Natural killer cell (primary cell): Measurements from ENCODE around the gene MKX. TPM values are rescaled to one million over a fixed set of nuclear protein-coding genes. Genes with fewer than 3 reads are reported as not detected.

ENCODE experiments used
- ATAC-seq, 3 donors: fragments of 150-1000 bp in 2 of 3; fragments of 200-7000 bp in 1 of 3; cut with Tn5 transposase; 1 replicate in 1 of 3; 2 replicates in 2 of 3; pipeline ENCODE4 v1.10.0; 2021; ENCODE audit warnings: mild to moderate bottlenecking in 2 of 3, moderate library complexity in 2 of 3
- DNase-seq, 2 donors: peaks; one replicate each; pipeline versions ENCODE4 v3.0.0 to v3.0.0-alpha.2; 2013 to 2021; ENCODE audit warnings: mixed read lengths in 1 of 2
- H3K27ac ChIP-seq: one replicate; pipeline ENCODE4 v1.5.1; 2013; ENCODE audit warnings: mild to moderate bottlenecking, low read length
- H3K27me3 ChIP-seq: one replicate; pipeline ENCODE4 v1.6.1; 2013; ENCODE audit warnings: low read length; ENCODE audit not compliant: control insufficient read depth, insufficient read depth
- H3K36me3 ChIP-seq: one replicate; pipeline ENCODE4 v1.6.1; 2013; ENCODE audit warnings: low read length; ENCODE audit not compliant: control insufficient read depth, insufficient read depth
- H3K4me1 ChIP-seq: one replicate; pipeline ENCODE4 v1.6.1; 2013; ENCODE audit warnings: low read length; ENCODE audit not compliant: control insufficient read depth, insufficient read depth
- H3K4me3 ChIP-seq: one replicate; pipeline ENCODE4 v1.5.1; 2013; ENCODE audit warnings: low read length
- H3K9me3 ChIP-seq: one replicate; pipeline ENCODE4 v1.6.1; 2013; ENCODE audit warnings: low read length; ENCODE audit not compliant: control insufficient read depth, insufficient read depth
- H3K27ac Mint-ChIP-seq, 2 donors: one replicate each; pipeline ENCODE4 v1.8.0; 2022; ENCODE audit warnings: mild to moderate bottlenecking in 2 of 2, mixed read lengths in 2 of 2, moderate library complexity in 1 of 2
- H3K27me3 Mint-ChIP-seq, 2 donors: one replicate each; pipeline ENCODE4 v1.8.0; 2022; ENCODE audit warnings: low read depth in 2 of 2, mixed read lengths in 2 of 2
- H3K36me3 Mint-ChIP-seq: one replicate; pipeline ENCODE4 v1.8.0; 2022; ENCODE audit warnings: mixed read lengths
- H3K4me1 Mint-ChIP-seq, 2 donors: one replicate each; pipeline ENCODE4 v1.8.0; 2022; ENCODE audit warnings: mixed read lengths in 2 of 2
- H3K4me3 Mint-ChIP-seq: one replicate; pipeline ENCODE4 v1.8.0; 2022; ENCODE audit warnings: mild to moderate bottlenecking, moderate library complexity, mixed read lengths
- H3K9me3 Mint-ChIP-seq, 2 donors: one replicate each; pipeline ENCODE4 v1.8.0; 2022; ENCODE audit warnings: mixed read lengths in 2 of 2
- CTCF ChIP-seq: fragments of 200-600 bp; IDR thresholded peaks from one replicate; pipeline ENCODE4 v1.8.0; 2022; ENCODE audit warnings: antibody characterized with exemption
- WGBS: methylation state at CpG from one replicate; pipeline ENCODE4 v1.1.7; 2013; ENCODE audit warnings: missing lambda C conversion rate; ENCODE audit not compliant: insufficient coverage; 5-methylcytosine and 5-hydroxymethylcytosine counted together
- intact Hi-C: fragments of 100-400 bp; cut with micrococcal nuclease; formaldehyde crosslinking; loops from one replicate; pipeline ENCODE4 v1.14.2; 2022
- total RNA-seq, 4 donors: library from RNA; stranded (reverse); fragments of 120-200 nt in 1 of 4; gene quantifications; one replicate each; pipeline versions ENCODE4 v1.2.3 to v1.2.4, GENCODE V29; 2013 to 2022

The MKX gene
- total RNA-seq, 3 donors from 2014 or later (not counting 1 experiment from before 2014, with no cell fraction given) = not detected

GRCh38 chr10:27743012-27743876 is 2.4 kb downstream of the MKX start:
- Mint-ChIP-seq H3K27me3 (peaks cover 54 to 55% of the 10 kb centered on the region in 2 donors), H3K4me1 (peaks cover 19 to 21% of the 10 kb centered on the region in 2 donors), H3K27ac (peak overlapping the region in 1 of 2 donors; percentile 35), H3K4me3 (peak overlapping the region; percentile 85), H3K36me3 (no peaks in the 10 kb centered on the region), H3K9me3 (no peaks in the 10 kb centered on the region)
- TF ChIP-seq CTCF = no peak
- Histone ChIP-seq H3K9me3 (no peaks in the 10 kb centered on the region), H3K36me3 (no peaks in the 10 kb centered on the region), H3K4me1 (peaks cover 47% of the 10 kb centered on the region), H3K4me3 (peak overlapping the region; percentile 44), H3K27ac (no peak overlapping the region), H3K27me3 (peaks cover 52% of the 10 kb centered on the region)
- 3% methylated on average over 75 of the region's 75 CpGs for WGBS
- intact Hi-C loops = loop anchor here (2.0 to 5.0 kb wide), 2 partner anchors 434 to 500 kb away; no protein-coding TSS in a partner anchor
- peak in 1 of 3 donors; percentile 20 for ATAC-seq
- DNase-seq = peak in 1 of 2 donors; percentile 42

GRCh38 chr10:27742195-27743011 is 3.2 kb downstream of the MKX start:
- Mint-ChIP-seq H3K4me3 (peak overlapping the region; percentile 80), H3K27ac (no peak overlapping the region), H3K9me3 (no peaks in the 10 kb centered on the region), H3K27me3 (peaks cover 57% of the 10 kb centered on the region in 2 donors), H3K36me3 (no peaks in the 10 kb centered on the region), H3K4me1 (peaks cover 19 to 21% of the 10 kb centered on the region in 2 donors)
- H3K36me3 ChIP-seq = no peaks in the 10 kb centered on the region
- H3K4me1 ChIP-seq = peaks cover 47% of the 10 kb centered on the region
- H3K27ac ChIP-seq = no peak overlapping the region
- WGBS = under 1% methylated on average over 74 of the region's 75 CpGs
- H3K9me3 ChIP-seq = no peaks in the 10 kb centered on the region
- ATAC-seq (peak; percentile 81 to 94 (median 90)), DNase-seq (peak; percentile 59 to 81)
- peaks cover 48% of the 10 kb centered on the region for H3K27me3 ChIP-seq
- peak; percentile 71 for TF ChIP-seq CTCF
- intact Hi-C loops = loop anchor here (1.0 to 5.0 kb wide), 3 partner anchors 435 to 640 kb away; no protein-coding TSS in a partner anchor
- H3K4me3 ChIP-seq = peak overlapping the region; percentile 44

- Mint-ChIP-seq H3K4me3 (peak overlapping the region; percentile 80), H3K9me3 (no peaks in the 10 kb centered on the region), H3K27ac (no peak overlapping the region), H3K27me3 (peaks cover 52 to 54% of the 10 kb centered on the region in 2 donors), H3K36me3 (no peaks in the 10 kb centered on the region), H3K4me1 (peaks cover 19 to 21% of the 10 kb centered on the region in 2 donors)
- Histone ChIP-seq H3K27me3 (peaks cover 50% of the 10 kb centered on the region), H3K9me3 (no peaks in the 10 kb centered on the region), H3K27ac (no peak overlapping the region), H3K4me3 (no peak overlapping the region), H3K4me1 (peaks cover 45% of the 10 kb centered on the region), H3K36me3 (no peaks in the 10 kb centered on the region)
- DNase-seq = peak in 1 of 2 donors; percentile 7
- no peak for ATAC-seq
- TF ChIP-seq CTCF = no peak
- intact Hi-C loops = loop anchor here (1.0 to 5.0 kb wide), 3 partner anchors 436 to 641 kb away; no protein-coding TSS in a partner anchor
- WGBS = 14% methylated on average over 55 of the region's 55 CpGs
These were observed 4.2 kb downstream of the MKX start for GRCh38 chr10:27741173-27742091.
